A549 (cell line): ENCODE measurements around the gene SLC16A13. TPM values are rescaled to one million over a fixed set of nuclear protein-coding genes. Genes with fewer than 3 reads are reported as not detected.

Source experiments
- ATAC-seq, 2 experiments: fragments of 200-7000 bp in 1 of 2; fragments of >200 bp in 1 of 2; cut with Nextera tagmentation in 1 of 2; cut with Tn5 transposase in 1 of 2; 3 replicates each; pipeline versions ENCODE4 v1.8.0 to v1.9.1; 2018 to 2020; ENCODE audit warnings: mild to moderate bottlenecking in 1 of 2, moderate library complexity in 1 of 2
- CTCF ChIA-PET: fragments of 300-600 bp; sonication (Branson Sonifier 250); formaldehyde crosslinking; extraction: SDS; loops from one replicate; lab custom pipeline; 2021; ENCODE audit warnings: antibody characterized with exemption, inconsistent platforms; lab: Yijun Ruan, JAX
- POLR2A ChIA-PET: fragments of 350-600 bp; formaldehyde crosslinking; extraction: SDS; loops from one replicate; lab custom pipeline; 2021; ENCODE audit warnings: antibody characterized with exemption, inconsistent platforms; lab: Yijun Ruan, JAX
- DNase-seq, 2 experiments: peaks; one replicate each; pipeline versions ENCODE4 v3.0.0 to v3.0.0-alpha.2; 2011 to 2016; ENCODE audit warnings: low read depth in 1 of 2, low spot score in 1 of 2
- FAIRE-seq: peaks from 2 replicates; lab custom pipeline; 2011; peaks lifted over from hg19 to GRCh38; lab: Jason Lieb, UNC
- H3K27ac ChIP-seq, 2 experiments: fragments of >200 bp; sonication (Bioruptor Twin); formaldehyde crosslinking; 3 replicates each; pipeline ENCODE4 v1.5.1; 2016 to 2017
- H3K4me1 ChIP-seq: fragments of >200 bp; sonication (Bioruptor Twin); formaldehyde crosslinking; 3 replicates; pipeline ENCODE4 v1.6.1; 2016
- H3K4me2 ChIP-seq: fragments of >200 bp; sonication (Bioruptor Twin); formaldehyde crosslinking; 3 replicates; pipeline ENCODE4 v1.6.1; 2016
- H3K4me3 ChIP-seq: fragments of >200 bp; sonication (Bioruptor Twin); formaldehyde crosslinking; 3 replicates; pipeline ENCODE4 v1.5.1; 2016
- H3K9me3 ChIP-seq: fragments of >200 bp; sonication (Bioruptor Twin); formaldehyde crosslinking; 3 replicates; pipeline ENCODE4 v1.6.1; 2016
- BCL3 ChIP-seq: fragments of >200 bp; sonication (Bioruptor Twin); formaldehyde crosslinking; IDR thresholded peaks from 3 replicates; pipeline ENCODE4 v1.6.1; 2016
- BHLHE40 ChIP-seq: IDR thresholded peaks from 2 replicates; pipeline ENCODE4 v1.6.1; 2012; ENCODE audit warnings: low read depth, low read length, inconsistent platforms
- CBX8 ChIP-seq: fragments of 200-600 bp; sonication (generic); IDR thresholded peaks from 2 replicates; pipeline ENCODE4 v1.6.1; 2016
- CHD2 ChIP-seq: fragments of 150-350 bp; IDR thresholded peaks from 2 replicates; pipeline ENCODE4 v1.6.1; 2014; ENCODE audit warnings: low read length; ENCODE audit not compliant: partially characterized antibody
- CTCF ChIP-seq: fragments of >200 bp; sonication (Bioruptor Twin); formaldehyde crosslinking; IDR thresholded peaks from 3 replicates; pipeline ENCODE4 v1.5.1; 2016
- EHMT2 ChIP-seq: fragments of 200-600 bp; sonication (generic); IDR thresholded peaks from 2 replicates; pipeline ENCODE4 v1.6.1; 2016; ENCODE audit warnings: antibody characterized with exemption, low read depth, mild to moderate bottlenecking, moderate library complexity
- FOSB ChIP-seq: fragments of 250-450 bp; sonication (Bioruptor Pico); IDR thresholded peaks from 2 replicates; pipeline ENCODE4 v1.5.0; 2020; ENCODE audit warnings: mild to moderate bottlenecking, moderate library complexity
- FOSL2 ChIP-seq, 2 experiments: fragments of 450-650 bp in 1 of 2; fragments of >200 bp in 1 of 2; sonication (Bioruptor Twin) in 1 of 2; formaldehyde crosslinking; IDR thresholded peaks; 2 replicates each; pipeline versions ENCODE4 v1.5.0 to v1.6.1; 2016 to 2020; ENCODE audit warnings: mild to moderate bottlenecking in 1 of 2, moderate library complexity in 1 of 2
- FOXS1 ChIP-seq: fragments of 250-450 bp; sonication (Bioruptor Pico); IDR thresholded peaks from 2 replicates; pipeline ENCODE4 v1.5.0; 2020; ENCODE audit warnings: mild to moderate bottlenecking, moderate library complexity
- HOXA7 ChIP-seq: fragments of 250-450 bp; sonication (Bioruptor Pico); IDR thresholded peaks from 2 replicates; pipeline ENCODE4 v1.5.0; 2020; ENCODE audit warnings: mild to moderate bottlenecking, moderate library complexity
- KDM5A ChIP-seq: fragments of 200-600 bp; sonication (generic); IDR thresholded peaks from 2 replicates; pipeline ENCODE4 v1.6.1; 2016; ENCODE audit warnings: antibody characterized with exemption, mild to moderate bottlenecking
- MYC ChIP-seq: IDR thresholded peaks from 2 replicates; pipeline ENCODE4 v1.6.1; 2012; ENCODE audit warnings: mild to moderate bottlenecking, inconsistent platforms, low read length, improper control_type of control experiment, borderline replicate concordance
- NPAS2 ChIP-seq: fragments of 250-450 bp; sonication (Bioruptor Pico); IDR thresholded peaks from 2 replicates; pipeline ENCODE4 v1.8.0; 2022; ENCODE audit warnings: mild to moderate bottlenecking, moderate library complexity, borderline replicate concordance
- RARB ChIP-seq: fragments of 250-450 bp; sonication (Bioruptor Pico); IDR thresholded peaks from 2 replicates; pipeline ENCODE4 v1.8.0; 2021; ENCODE audit warnings: mild to moderate bottlenecking, moderate library complexity
- RCOR1 ChIP-seq: fragments of 150-350 bp; IDR thresholded peaks from 2 replicates; pipeline ENCODE4 v1.6.1; 2014; ENCODE audit warnings: antibody characterized with exemption, low read length, low read depth
- RFX5 ChIP-seq: fragments of 450-650 bp; IDR thresholded peaks from 2 replicates; pipeline ENCODE4 v1.7.1; 2014; ENCODE audit warnings: antibody characterized with exemption, mild to moderate bottlenecking, moderate library complexity
- TP53 ChIP-seq: fragments of 250-450 bp; sonication (Bioruptor Pico); IDR thresholded peaks from 2 replicates; pipeline ENCODE4 v1.5.0; 2021; ENCODE audit warnings: mild to moderate bottlenecking, moderate library complexity
- ZC3H11A ChIP-seq: fragments of 450-650 bp; IDR thresholded peaks from 2 replicates; pipeline ENCODE4 v1.6.1; 2014; ENCODE audit warnings: antibody characterized with exemption, mild to moderate bottlenecking
- ZNF302 ChIP-seq: fragments of 250-450 bp; sonication (Bioruptor Pico); IDR thresholded peaks from 2 replicates; pipeline ENCODE4 v1.9.0; 2021; ENCODE audit warnings: inconsistent platforms, mild to moderate bottlenecking, moderate library complexity
- WGBS: methylation state at CpG from one replicate; pipeline ENCODE4 v1.1.6; 2017; ENCODE audit errors: missing lambda C conversion rate; 5-methylcytosine and 5-hydroxymethylcytosine counted together
- polyA plus RNA-seq, 4 experiments: library from polyadenylated mRNA; depleted of rRNA in 3 of 4; stranded (reverse); fragments of >200 nt; fragmentation: RNase III in 1 of 4; extraction: RNeasy Plus Mini Kit Qiagen cat#74134 plus additional on column Dnase treatment in 1 of 4; gene quantifications; 2 replicates in 3 of 4; 3 replicates in 1 of 4; pipeline ENCODE4 v1.2.3, GENCODE V29; 2011 to 2017
- TF ChIP-seq, protein P1 (sequence below): IDR thresholded peaks from 2 replicates; pipeline ENCODE4 v1.6.1; 2012; ENCODE audit warnings: low read depth, borderline replicate concordance
- TF ChIP-seq, protein P2 (sequence below): fragments of 250-450 bp; sonication (Bioruptor Pico); IDR thresholded peaks from 2 replicates; pipeline ENCODE4 v1.5.0; 2020; ENCODE audit warnings: low read depth, mild to moderate bottlenecking, moderate library complexity

SLC16A13 gene
- polyA plus RNA-seq, 2 of the 4 experiments (the other 2 are of a cell fraction), result 8.0 to 10.9 TPM

DNA sequence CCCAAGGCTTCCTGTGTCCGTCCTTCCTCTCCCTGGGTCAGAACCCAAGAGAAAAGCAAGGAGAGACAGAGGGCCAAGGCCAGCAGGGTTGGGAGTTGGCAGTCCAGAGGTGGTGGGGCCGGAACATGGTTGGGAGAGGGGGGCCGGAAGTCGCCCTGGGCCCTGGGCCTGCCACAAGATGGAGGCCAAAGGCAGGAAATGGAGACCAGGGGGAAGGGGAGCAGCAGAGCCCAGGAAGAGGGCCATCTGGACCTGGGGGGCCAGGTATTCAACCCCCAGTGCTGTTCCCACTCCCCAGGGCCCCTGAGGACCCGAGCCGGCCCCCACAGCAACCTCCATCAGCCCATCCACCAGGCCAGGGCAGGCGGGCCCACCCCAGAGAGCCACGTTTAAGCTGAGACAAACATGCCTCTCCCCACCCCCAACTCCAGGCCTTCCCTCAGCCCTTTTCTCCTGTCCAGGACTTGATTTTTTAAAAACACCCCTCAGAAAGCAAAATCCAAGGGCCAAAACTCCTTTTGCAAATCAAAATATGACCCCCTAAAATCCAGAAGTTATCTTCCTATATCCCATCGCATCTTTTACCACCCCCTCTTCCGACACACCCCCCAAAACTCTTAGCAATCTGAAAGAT, 17.4 kb upstream of the SLC16A13 start:
- TF ChIP-seq CTCF, result no peak
- TF ChIP-seq KDM5A, result no peak
- TF ChIP-seq NPAS2 (CRISPR knock-in tag), result no peak
- no peak for TF ChIP-seq EHMT2
- TF ChIP-seq TP53 (CRISPR knock-in tag), result no peak
- TF ChIP-seq FOXS1, result no peak
- TF ChIP-seq FOSL2 (IDR thresholded peaks at IDR 0.05), result no peak
- no peak for TF ChIP-seq FOSL2 (CRISPR knock-in tag; IDR thresholded peaks at IDR 0.05)
- TF ChIP-seq, protein P1, sequence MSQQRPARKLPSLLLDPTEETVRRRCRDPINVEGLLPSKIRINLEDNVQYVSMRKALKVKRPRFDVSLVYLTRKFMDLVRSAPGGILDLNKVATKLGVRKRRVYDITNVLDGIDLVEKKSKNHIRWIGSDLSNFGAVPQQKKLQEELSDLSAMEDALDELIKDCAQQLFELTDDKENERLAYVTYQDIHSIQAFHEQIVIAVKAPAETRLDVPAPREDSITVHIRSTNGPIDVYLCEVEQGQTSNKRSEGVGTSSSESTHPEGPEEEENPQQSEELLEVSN, result no peak
- no peak overlapping the region; the same call in 2 of the 3 replicates for H3K4me2 ChIP-seq
- peak overlapping the region in 1 of 2 experiments; percentile 94; a peak in 2 of 6 replicates for H3K27ac ChIP-seq
- peaks cover 31% of the 10 kb centered on the region for H3K4me1 ChIP-seq
- ATAC-seq (no peak), DNase-seq (no peak), FAIRE-seq (no peak)
- H3K9me3 ChIP-seq, result no peaks in the 10 kb centered on the region
- CTCF ChIA-PET, result interaction anchor here (1.2 to 11.4 kb wide), 5 partner anchors 12 to 352 kb away, joined by 4 to 77 read pairs (median 13); no protein-coding TSS in a partner anchor
- POLR2A ChIA-PET, result no interaction called here
- H3K4me3 ChIP-seq, result no peak overlapping the region
- WGBS, result 81% methylated on average over 10 of the region's 10 CpGs

GRCh38 chr17:7019367-7019766, 16.4 kb upstream of the SLC16A13 start:
- ChIA-PET POLR2A (interaction anchor here (1.0 kb wide), 1 partner anchor 16 kb away, joined by 14 read pairs; the partner anchor contains the start of gene SLC16A13), CTCF (interaction anchor here (0.8 to 11.4 kb wide), 9 partner anchors 13 to 353 kb away, joined by 3 to 77 read pairs (median 6); no protein-coding TSS in a partner anchor)

More at GRCh38 chr17:7019367-7019766, 16.4 kb upstream of the SLC16A13 start:
- no peak for ATAC-seq
- WGBS, result 44% methylated on average over 9 of the region's 10 CpGs
- Histone ChIP-seq H3K9me3 (no peaks in the 10 kb centered on the region), H3K4me2 (peak overlapping the region; percentile 76), H3K27ac (peak overlapping the region; percentile 92 to 94), H3K4me3 (peak overlapping the region; percentile 43), H3K4me1 (peaks cover 31% of the 10 kb centered on the region)
- no peak for FAIRE-seq
- TF ChIP-seq RFX5, result no peak
- no peak for TF ChIP-seq CTCF
- TF ChIP-seq ZC3H11A, result no peak
- TF ChIP-seq RARB, result no peak
- no peak for TF ChIP-seq HOXA7 (CRISPR knock-in tag)
- TF ChIP-seq, protein P1, result no peak
- no peak for TF ChIP-seq CHD2
- TF ChIP-seq CBX8, result no peak
- TF ChIP-seq MYC, result no peak
- TF ChIP-seq RCOR1, result no peak
- TF ChIP-seq, protein P2, sequence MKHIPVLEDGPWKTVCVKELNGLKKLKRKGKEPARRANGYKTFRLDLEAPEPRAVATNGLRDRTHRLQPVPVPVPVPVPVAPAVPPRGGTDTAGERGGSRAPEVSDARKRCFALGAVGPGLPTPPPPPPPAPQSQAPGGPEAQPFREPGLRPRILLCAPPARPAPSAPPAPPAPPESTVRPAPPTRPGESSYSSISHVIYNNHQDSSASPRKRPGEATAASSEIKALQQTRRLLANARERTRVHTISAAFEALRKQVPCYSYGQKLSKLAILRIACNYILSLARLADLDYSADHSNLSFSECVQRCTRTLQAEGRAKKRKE (CRISPR knock-in tag), result no peak
- TF ChIP-seq BHLHE40, result no peak
- TF ChIP-seq BCL3, result no peak
- TF ChIP-seq ZNF302, result no peak
- no peak for TF ChIP-seq FOSB (CRISPR knock-in tag)
- no peak for DNase-seq
